IgD-negative memory B cell (primary cell): ENCODE measurements around the gene MED12L. TPM values are rescaled to one million over a fixed set of nuclear protein-coding genes. Genes with fewer than 3 reads are reported as not detected.

Experiments used
- H3K27ac Mint-ChIP-seq, 3 donors: one replicate each; pipeline ENCODE4 v1.8.0; 2020 to 2022; ENCODE audit warnings: mild to moderate bottlenecking in 3 of 3, mixed read lengths in 3 of 3, moderate library complexity in 1 of 3
- H3K27me3 Mint-ChIP-seq: one replicate; pipeline ENCODE4 v1.8.0; 2021; ENCODE audit warnings: mixed read lengths
- H3K36me3 Mint-ChIP-seq: one replicate; pipeline ENCODE4 v1.8.0; 2020; ENCODE audit warnings: mild to moderate bottlenecking, mixed read lengths
- H3K4me1 Mint-ChIP-seq, 3 donors: one replicate each; pipeline ENCODE4 v1.8.0; 2020 to 2022; ENCODE audit warnings: mixed read lengths in 3 of 3, mild to moderate bottlenecking in 1 of 3
- H3K4me3 Mint-ChIP-seq, 4 donors: one replicate each; pipeline ENCODE4 v1.8.0; 2020 to 2022; ENCODE audit warnings: mild to moderate bottlenecking in 4 of 4, mixed read lengths in 4 of 4, moderate library complexity in 3 of 4
- H3K9me3 Mint-ChIP-seq, 3 donors: one replicate each; pipeline ENCODE4 v1.8.0; 2020 to 2021; ENCODE audit warnings: mixed read lengths in 3 of 3, mild to moderate bottlenecking in 1 of 3
- polyA plus RNA-seq: library from polyadenylated mRNA; unstranded; fragments of 300-500 nt; fragmentation: Illumina TruSeq; gene quantifications from one replicate; pipeline ENCODE4 v1.2.3, GENCODE V29; 2021

Gene MED12L
- polyA plus RNA-seq, 1 donor from 2014 or later, result 0.05 TPM

DNA sequence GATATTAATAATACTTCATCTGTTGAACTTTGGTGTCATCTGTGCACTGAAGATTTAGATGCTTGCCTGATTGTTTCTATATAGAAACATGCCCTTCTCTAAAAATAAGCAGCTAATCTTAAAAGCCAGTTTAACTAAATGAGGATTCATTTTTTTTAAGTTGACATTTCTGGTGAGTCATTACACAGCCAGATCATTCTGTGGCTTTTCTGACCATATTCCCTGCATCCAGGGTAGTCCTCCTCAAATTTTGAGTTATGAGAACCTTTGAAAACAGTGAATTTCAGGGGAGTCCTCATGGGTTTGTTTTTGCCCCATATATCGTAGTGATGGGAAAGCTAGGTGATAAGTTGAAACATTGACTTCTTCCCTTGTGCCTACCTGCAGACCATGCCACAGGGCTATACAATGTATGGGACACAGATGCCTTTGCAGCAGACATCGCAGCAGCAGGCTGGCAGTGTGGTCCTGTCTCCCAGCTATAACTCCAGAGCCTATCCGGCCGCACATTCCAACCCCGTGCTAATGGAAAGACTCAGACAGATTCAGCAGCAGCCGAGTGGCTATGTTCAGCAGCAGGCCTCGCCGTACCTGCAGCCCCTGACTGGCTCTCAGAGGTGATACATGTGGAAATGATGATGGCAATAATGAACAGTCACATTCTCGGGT is 325.6 kb downstream of the MED12L start:
- no peak overlapping the region for H3K27ac Mint-ChIP-seq
- peak overlapping the region in 2 of 4 donors; percentile 10 to 24 for H3K4me3 Mint-ChIP-seq
- no peaks in the 10 kb centered on the region for H3K27me3 Mint-ChIP-seq
- no peaks in the 10 kb centered on the region for H3K36me3 Mint-ChIP-seq
- H3K4me1 Mint-ChIP-seq, result peaks cover 0 to 2% (median 2%) of the 10 kb centered on the region in 3 donors
- H3K9me3 Mint-ChIP-seq, result no peaks in the 10 kb centered on the region

DNA sequence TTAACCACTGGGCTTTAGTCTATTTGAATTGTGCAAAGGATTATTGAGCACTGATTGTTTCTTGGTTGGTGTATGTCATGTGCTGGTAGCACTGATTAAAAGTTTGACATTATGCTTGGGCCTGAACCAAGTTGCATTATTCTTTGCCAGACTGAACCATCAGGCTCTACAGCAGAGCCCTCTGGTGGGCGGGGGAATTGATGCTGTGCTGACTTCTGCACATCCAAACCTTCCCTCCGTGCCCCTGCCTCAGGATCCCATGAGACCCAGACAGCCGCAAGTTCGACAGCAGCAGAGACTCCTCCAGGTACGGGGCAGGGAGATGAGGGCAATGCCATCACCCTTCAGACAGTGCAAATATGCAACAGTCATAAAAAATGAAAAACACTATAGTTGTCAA is 327.5 kb downstream of the MED12L start:
- Mint-ChIP-seq H3K4me1 (peaks cover 0 to 2% (median 2%) of the 10 kb centered on the region in 3 donors), H3K4me3 (no peak overlapping the region), H3K36me3 (no peaks in the 10 kb centered on the region), H3K27me3 (no peaks in the 10 kb centered on the region), H3K27ac (no peak overlapping the region), H3K9me3 (no peaks in the 10 kb centered on the region)

GRCh38 chr3:151415289-151415688 is 329.8 kb downstream of the MED12L start:
- Mint-ChIP-seq H3K27ac (no peak overlapping the region), H3K4me1 (peaks cover 0 to 2% (median 2%) of the 10 kb centered on the region in 3 donors), H3K36me3 (no peaks in the 10 kb centered on the region), H3K4me3 (no peak overlapping the region), H3K27me3 (no peaks in the 10 kb centered on the region), H3K9me3 (no peaks in the 10 kb centered on the region)

GRCh38 chr3:151419806-151420205 is 334.3 kb downstream of the MED12L start:
- no peaks in the 10 kb centered on the region for H3K27me3 Mint-ChIP-seq
- H3K27ac Mint-ChIP-seq, result no peak overlapping the region
- peaks cover 0 to 5% (median 4%) of the 10 kb centered on the region in 3 donors for H3K4me1 Mint-ChIP-seq
- no peak overlapping the region for H3K4me3 Mint-ChIP-seq
- H3K36me3 Mint-ChIP-seq, result no peaks in the 10 kb centered on the region
- no peaks in the 10 kb centered on the region for H3K9me3 Mint-ChIP-seq

DNA sequence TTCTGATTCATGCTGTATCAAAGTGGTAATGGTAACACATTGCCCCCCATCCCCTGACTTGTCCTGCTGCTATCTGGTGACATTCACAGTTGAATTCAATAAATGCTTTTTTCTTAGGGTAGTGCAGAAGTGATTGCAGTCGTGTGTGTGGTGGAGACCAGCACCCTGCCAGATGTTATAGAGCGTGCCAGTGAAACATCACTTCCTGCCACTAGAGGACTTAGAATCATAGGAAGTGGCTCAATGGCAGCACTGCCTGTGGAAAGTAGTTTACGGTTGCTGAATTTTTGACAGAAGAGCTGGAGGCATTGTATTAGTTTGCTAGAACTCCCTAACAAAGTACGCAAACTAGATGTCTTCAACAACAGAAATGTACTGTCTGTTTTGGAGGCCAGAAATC is 336.5 kb downstream of the MED12L start:
- H3K4me3 Mint-ChIP-seq, result no peak overlapping the region
- no peaks in the 10 kb centered on the region for H3K36me3 Mint-ChIP-seq
- no peaks in the 10 kb centered on the region for H3K9me3 Mint-ChIP-seq
- peak overlapping the region in 1 of 3 donors; percentile 47 for H3K27ac Mint-ChIP-seq
- no peaks in the 10 kb centered on the region for H3K27me3 Mint-ChIP-seq
- peaks cover 12 to 16% (median 14%) of the 10 kb centered on the region in 3 donors for H3K4me1 Mint-ChIP-seq

GRCh38 chr3:151423091-151423490 is 337.6 kb downstream of the MED12L start:
- no peaks in the 10 kb centered on the region for H3K36me3 Mint-ChIP-seq
- H3K27me3 Mint-ChIP-seq, result no peaks in the 10 kb centered on the region
- no peaks in the 10 kb centered on the region for H3K9me3 Mint-ChIP-seq
- H3K4me3 Mint-ChIP-seq, result no peak overlapping the region
- H3K4me1 Mint-ChIP-seq, result peaks cover 12 to 16% (median 14%) of the 10 kb centered on the region in 3 donors
- H3K27ac Mint-ChIP-seq, result no peak overlapping the region

DNA sequence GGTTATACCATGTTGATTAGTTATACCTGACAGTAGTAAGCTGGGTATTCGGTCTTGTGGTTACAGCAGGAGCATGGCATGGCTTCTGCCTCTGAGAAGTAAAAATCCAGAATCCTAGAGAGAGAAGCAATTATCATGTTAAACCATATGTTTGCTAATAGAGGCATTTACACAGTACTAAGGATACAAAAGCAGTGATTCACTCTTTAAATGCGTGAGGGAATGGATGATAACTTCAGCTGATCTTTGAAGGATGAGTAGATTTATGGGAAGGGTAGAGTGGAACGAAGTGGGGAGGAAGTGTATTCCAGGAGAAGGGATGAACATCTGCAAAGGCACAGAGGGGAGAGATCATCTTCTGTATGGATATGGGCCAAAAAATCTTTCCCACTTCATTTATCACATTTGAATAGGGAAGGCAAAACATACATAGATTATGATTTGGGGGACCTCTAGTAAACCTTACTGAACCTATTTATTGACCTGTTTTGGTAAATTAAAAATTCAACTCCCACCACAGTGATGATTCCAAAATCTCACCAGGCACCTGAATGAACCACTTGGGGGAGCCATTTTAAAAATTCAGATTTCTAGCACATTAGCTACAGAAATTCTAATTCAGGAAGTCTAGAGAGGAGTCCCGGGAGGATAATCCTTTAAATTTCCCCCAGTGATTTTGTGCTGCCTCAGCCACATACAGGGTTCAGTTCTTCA is 340.3 kb downstream of the MED12L start:
- Mint-ChIP-seq H3K27me3 (no peaks in the 10 kb centered on the region), H3K27ac (no peak overlapping the region), H3K36me3 (no peaks in the 10 kb centered on the region), H3K4me3 (peak overlapping the region in 1 of 4 donors; percentile 28), H3K4me1 (peaks cover 12 to 21% (median 20%) of the 10 kb centered on the region in 3 donors), H3K9me3 (no peaks in the 10 kb centered on the region)

DNA sequence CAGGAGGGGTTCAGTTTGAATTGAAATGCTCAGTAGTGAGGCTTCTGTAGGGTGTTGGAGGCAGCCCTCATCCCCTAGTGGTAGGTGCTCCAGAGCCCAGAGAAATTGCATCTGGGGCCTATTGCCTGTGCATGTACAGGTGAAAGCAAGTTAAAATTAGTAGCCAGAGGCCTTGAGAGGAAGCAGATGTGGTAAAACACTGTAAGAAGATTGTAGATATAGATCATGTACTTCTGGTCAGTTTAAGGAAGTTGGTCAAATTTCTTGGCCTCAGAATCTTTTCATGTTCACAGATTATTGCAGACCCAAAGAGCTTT is 340.8 kb downstream of the MED12L start:
- H3K27ac Mint-ChIP-seq, result peak overlapping the region in 1 of 3 donors; percentile 59

GRCh38 chr3:151428386-151428785 is 342.9 kb downstream of the MED12L start:
- H3K9me3 Mint-ChIP-seq, result no peaks in the 10 kb centered on the region
- H3K27me3 Mint-ChIP-seq, result no peaks in the 10 kb centered on the region
- H3K4me3 Mint-ChIP-seq, result no peak overlapping the region
- H3K27ac Mint-ChIP-seq, result no peak overlapping the region
- H3K4me1 Mint-ChIP-seq, result peaks cover 12 to 28% (median 22%) of the 10 kb centered on the region in 3 donors
- H3K36me3 Mint-ChIP-seq, result no peaks in the 10 kb centered on the region

More for the DNA sequence above, 340.8 kb downstream of the MED12L start:
- Mint-ChIP-seq H3K9me3 (no peaks in the 10 kb centered on the region), H3K27me3 (no peaks in the 10 kb centered on the region), H3K36me3 (no peaks in the 10 kb centered on the region), H3K4me1 (peaks cover 12 to 24% (median 24%) of the 10 kb centered on the region in 3 donors), H3K4me3 (peak overlapping the region in 1 of 4 donors; percentile 28)

- Mint-ChIP-seq H3K27ac (no peak overlapping the region), H3K36me3 (no peaks in the 10 kb centered on the region), H3K4me3 (peak overlapping the region in 2 of 4 donors; percentile 5 to 42)
Observed at GRCh38 chr3:151430821-151431484, 345.5 kb downstream of the MED12L start.

GRCh38 chr3:151431940-151432339 is 346.5 kb downstream of the MED12L start:
- Mint-ChIP-seq H3K27ac (no peak overlapping the region), H3K4me3 (no peak overlapping the region), H3K9me3 (no peaks in the 10 kb centered on the region), H3K36me3 (no peaks in the 10 kb centered on the region), H3K27me3 (no peaks in the 10 kb centered on the region), H3K4me1 (peaks cover 7 to 23% (median 13%) of the 10 kb centered on the region in 3 donors)

More at GRCh38 chr3:151430821-151431484, 345.5 kb downstream of the MED12L start:
- H3K4me1 Mint-ChIP-seq, result peaks cover 14 to 28% (median 18%) of the 10 kb centered on the region in 3 donors
- no peaks in the 10 kb centered on the region for H3K27me3 Mint-ChIP-seq
- H3K9me3 Mint-ChIP-seq, result no peaks in the 10 kb centered on the region

- Mint-ChIP-seq H3K4me3 (peak overlapping the region in 1 of 4 donors; percentile 49), H3K4me1 (peaks cover 7 to 23% (median 13%) of the 10 kb centered on the region in 3 donors), H3K27me3 (no peaks in the 10 kb centered on the region), H3K9me3 (no peaks in the 10 kb centered on the region), H3K36me3 (no peaks in the 10 kb centered on the region), H3K27ac (no peak overlapping the region)
Observed at GRCh38 chr3:151432616-151433372, 347.3 kb downstream of the MED12L start.

DNA sequence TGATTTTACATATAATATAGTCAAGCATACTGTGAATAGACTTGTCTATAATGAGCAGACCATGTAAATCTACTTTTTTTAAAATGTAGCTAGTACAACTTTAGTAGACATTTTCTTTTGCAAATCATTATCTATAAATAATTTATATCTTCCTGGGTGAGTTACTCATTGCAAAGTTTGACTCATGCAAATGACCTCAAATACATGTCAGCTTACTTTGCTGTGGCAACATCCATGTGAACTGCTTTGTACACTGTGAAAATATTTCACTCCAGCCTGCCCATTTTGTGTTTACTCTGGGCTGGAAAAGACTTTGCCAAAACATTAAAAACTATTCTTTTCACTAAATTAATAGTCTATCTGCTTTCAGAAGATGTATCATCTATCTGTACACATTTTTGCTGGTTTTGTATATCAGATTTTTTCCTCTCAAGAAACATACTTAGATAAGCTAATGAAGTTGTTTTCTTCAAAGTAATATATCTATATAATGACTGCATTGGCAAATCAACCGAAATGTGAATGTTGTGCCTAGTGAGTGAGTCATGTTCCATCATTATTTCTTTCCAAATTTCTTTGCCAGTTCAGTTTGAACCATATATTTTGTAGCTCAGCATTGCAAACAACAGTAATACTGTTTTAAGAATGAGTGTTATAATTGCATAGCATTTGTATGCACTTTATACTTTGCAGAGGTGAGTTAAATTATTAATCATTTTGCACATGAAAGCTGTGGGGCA is 348.9 kb downstream of the MED12L start:
- no peak overlapping the region for H3K27ac Mint-ChIP-seq
- H3K4me3 Mint-ChIP-seq, result peak overlapping the region in 1 of 4 donors; percentile 27
- H3K27me3 Mint-ChIP-seq, result no peaks in the 10 kb centered on the region
- peaks cover 7 to 22% (median 13%) of the 10 kb centered on the region in 3 donors for H3K4me1 Mint-ChIP-seq
- H3K36me3 Mint-ChIP-seq, result no peaks in the 10 kb centered on the region
- H3K9me3 Mint-ChIP-seq, result no peaks in the 10 kb centered on the region
